ENCODE data around the gene TEAD1. TPM values are rescaled to one million over a fixed set of nuclear protein-coding genes. Genes with fewer than 3 reads are reported as not detected.

TEAD1 gene
- total and polyA plus RNA-seq, 2 donors (not counting 3 experiments of a cell fraction or from before 2014, with no cell fraction given): 15.3 to 49.0 TPM

GRCh38 chr11:12735262-12735661 is 61.0 kb downstream of the TEAD1 start:
- TF ChIP-seq, protein P1, sequence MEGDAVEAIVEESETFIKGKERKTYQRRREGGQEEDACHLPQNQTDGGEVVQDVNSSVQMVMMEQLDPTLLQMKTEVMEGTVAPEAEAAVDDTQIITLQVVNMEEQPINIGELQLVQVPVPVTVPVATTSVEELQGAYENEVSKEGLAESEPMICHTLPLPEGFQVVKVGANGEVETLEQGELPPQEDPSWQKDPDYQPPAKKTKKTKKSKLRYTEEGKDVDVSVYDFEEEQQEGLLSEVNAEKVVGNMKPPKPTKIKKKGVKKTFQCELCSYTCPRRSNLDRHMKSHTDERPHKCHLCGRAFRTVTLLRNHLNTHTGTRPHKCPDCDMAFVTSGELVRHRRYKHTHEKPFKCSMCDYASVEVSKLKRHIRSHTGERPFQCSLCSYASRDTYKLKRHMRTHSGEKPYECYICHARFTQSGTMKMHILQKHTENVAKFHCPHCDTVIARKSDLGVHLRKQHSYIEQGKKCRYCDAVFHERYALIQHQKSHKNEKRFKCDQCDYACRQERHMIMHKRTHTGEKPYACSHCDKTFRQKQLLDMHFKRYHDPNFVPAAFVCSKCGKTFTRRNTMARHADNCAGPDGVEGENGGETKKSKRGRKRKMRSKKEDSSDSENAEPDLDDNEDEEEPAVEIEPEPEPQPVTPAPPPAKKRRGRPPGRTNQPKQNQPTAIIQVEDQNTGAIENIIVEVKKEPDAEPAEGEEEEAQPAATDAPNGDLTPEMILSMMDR (IDR thresholded peaks at IDR 0.05; ENCODE audit: extremely low read depth in 1 of 2, insufficient read depth in 1 of 2, low read depth in 1 of 2, low read length in 2 of 2): no peak
- TF ChIP-seq GATA2 (IDR thresholded peaks at IDR 0.05; ENCODE audit: insufficient read depth, insufficient read length, low read depth, low read length) (no peak), EZH2 (IDR thresholded peaks at IDR 0.05; ENCODE audit: borderline replicate concordance, low read depth, low read length, severe bottlenecking) (no peak), FOS (IDR thresholded peaks at IDR 0.05; ENCODE audit: borderline replicate concordance, insufficient read depth, low read length) (no peak), MYC (IDR thresholded peaks at IDR 0.05; ENCODE audit: low read depth, low read length) (no peak), POLR2A (IDR thresholded peaks at IDR 0.05; ENCODE audit: low read depth, low read length) (no peak), JUN (IDR thresholded peaks at IDR 0.05; ENCODE audit: borderline replicate concordance, insufficient read depth, insufficient read length, low read depth) (no peak), POLR2AphosphoS5 (IDR thresholded peaks at IDR 0.05; ENCODE audit: insufficient read depth, low read depth, low read length) (no peak)
- TF ChIP-seq, protein P2, sequence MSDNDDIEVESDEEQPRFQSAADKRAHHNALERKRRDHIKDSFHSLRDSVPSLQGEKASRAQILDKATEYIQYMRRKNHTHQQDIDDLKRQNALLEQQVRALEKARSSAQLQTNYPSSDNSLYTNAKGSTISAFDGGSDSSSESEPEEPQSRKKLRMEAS (IDR thresholded peaks at IDR 0.05; ENCODE audit: insufficient read depth, insufficient read length): no peak
- BruUV-seq (replicated peaks): no TSS peak
- dilution Hi-C loops (cut with MboI; ENCODE audit: extremely low pct_ligation_motif_present, low sequenced_read_pairs): no loop called here
- Histone ChIP-seq H3K9ac (replicated peaks; ENCODE audit: extremely low read depth, insufficient read depth, low read length) (no peak overlapping the region), H3K36me3 (ENCODE audit: control insufficient read depth in 2 of 2, extremely low read depth in 1 of 2, insufficient read depth in 2 of 2, low read length in 2 of 2) (no peaks in the 10 kb centered on the region), H3K9me3 (replicated peaks; ENCODE audit: control insufficient read depth, insufficient read depth, low read length) (no peaks in the 10 kb centered on the region), H3K79me2 (ENCODE audit: control insufficient read depth, insufficient read depth, low read length) (peaks cover 15% of the 10 kb centered on the region), H3K27me3 (ENCODE audit: control insufficient read depth in 2 of 2, insufficient read depth in 2 of 2, low read length in 2 of 2) (no peaks in the 10 kb centered on the region), H3K4me3 (replicated peaks in 1 of 3; ENCODE audit: insufficient read depth in 1 of 3, low read depth in 1 of 3, low read length in 3 of 3) (no peak overlapping the region), H2AFZ (ENCODE audit: low read depth, low read length) (no peak overlapping the region), H3K4me1 (ENCODE audit: control insufficient read depth, extremely low read depth, insufficient read depth, low read length) (no peaks in the 10 kb centered on the region), H3K27ac (ENCODE audit: insufficient read depth, low read depth, low read length) (no peak overlapping the region), H3K4me2 (ENCODE audit: insufficient read depth, low read length) (no peak overlapping the region), H4K20me1 (replicated peaks; ENCODE audit: control insufficient read depth, extremely low read depth, insufficient read depth, low read length) (no peaks in the 10 kb centered on the region), H3K9me1 (replicated peaks; ENCODE audit: control insufficient read depth, extremely low read depth, insufficient read depth, low read length) (no peaks in the 10 kb centered on the region)
- ChIA-PET CTCF (no interaction called here), POLR2A (no interaction called here)
- FAIRE-seq: no peak
- intact Hi-C loops (cut with micrococcal nuclease): no loop called here
- DNase-seq (ENCODE audit: low read depth, low spot score): no peak
